ENCODE measurements around the gene MALAT1. TPM values are rescaled to one million over a fixed set of nuclear protein-coding genes. Genes with fewer than 3 reads are reported as not detected.

The MALAT1 gene
- total and polyA plus RNA-seq, 10 of the 15 experiments (the other 5 are each of a cell fraction or from before 2014, with no cell fraction given): 448 to 8,160 (median 2,019) TPM

DNA sequence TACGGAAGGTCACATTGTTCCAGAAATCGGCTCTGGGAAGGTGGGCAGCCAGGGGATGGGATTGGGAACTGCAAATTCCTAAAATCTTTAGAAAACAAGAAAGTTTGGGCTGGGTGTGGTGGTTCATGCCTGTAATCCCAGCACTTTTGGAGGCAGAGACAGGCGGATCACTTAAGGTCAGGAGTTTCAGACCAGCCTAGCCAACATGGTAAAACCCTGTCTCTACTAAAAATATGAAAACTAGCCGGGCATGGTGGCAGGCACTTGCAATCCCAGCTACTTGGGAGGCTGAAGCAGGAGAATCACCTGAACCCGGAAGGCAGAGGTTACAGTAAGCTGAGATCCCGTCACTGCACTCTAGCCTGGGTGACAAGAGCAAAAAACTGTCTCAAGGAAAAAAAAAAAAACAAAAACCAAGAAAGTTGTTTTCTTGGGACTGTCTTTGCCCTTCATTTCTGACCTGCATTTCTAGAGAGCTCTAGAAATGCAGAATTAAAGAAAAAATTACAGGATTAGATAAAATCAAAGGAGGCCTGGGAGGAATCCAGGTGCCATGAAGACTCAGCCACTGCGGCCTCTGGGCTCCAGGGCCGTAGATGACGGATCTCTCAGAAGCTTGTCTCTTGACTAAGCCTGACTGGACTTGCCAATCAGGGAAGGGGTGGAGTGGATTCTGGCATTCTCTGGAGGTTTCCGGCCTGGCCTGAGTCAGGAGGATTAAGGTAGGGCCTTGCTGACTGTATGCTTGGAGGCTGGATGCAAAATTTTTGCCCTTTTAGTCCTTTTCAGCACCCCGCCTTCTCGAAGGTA is 5.3 kb upstream of the MALAT1 start (continued):
- 0 out of 4 replicates have a peak, but pooled peaks of 1 of the 2 experiments have one; percentile 1 for TF ChIP-seq BHLHE40 (IDR thresholded peaks at IDR 0.05; ENCODE audit: borderline replicate concordance in 1 of 2, low read depth in 2 of 2, low read length in 1 of 2)
- TF ChIP-seq TAF1 (IDR thresholded peaks at IDR 0.05; ENCODE audit: borderline replicate concordance, low read depth, low read length): 0 out of 2 replicates have a peak, but pooled peaks have one; percentile 30

DNA sequence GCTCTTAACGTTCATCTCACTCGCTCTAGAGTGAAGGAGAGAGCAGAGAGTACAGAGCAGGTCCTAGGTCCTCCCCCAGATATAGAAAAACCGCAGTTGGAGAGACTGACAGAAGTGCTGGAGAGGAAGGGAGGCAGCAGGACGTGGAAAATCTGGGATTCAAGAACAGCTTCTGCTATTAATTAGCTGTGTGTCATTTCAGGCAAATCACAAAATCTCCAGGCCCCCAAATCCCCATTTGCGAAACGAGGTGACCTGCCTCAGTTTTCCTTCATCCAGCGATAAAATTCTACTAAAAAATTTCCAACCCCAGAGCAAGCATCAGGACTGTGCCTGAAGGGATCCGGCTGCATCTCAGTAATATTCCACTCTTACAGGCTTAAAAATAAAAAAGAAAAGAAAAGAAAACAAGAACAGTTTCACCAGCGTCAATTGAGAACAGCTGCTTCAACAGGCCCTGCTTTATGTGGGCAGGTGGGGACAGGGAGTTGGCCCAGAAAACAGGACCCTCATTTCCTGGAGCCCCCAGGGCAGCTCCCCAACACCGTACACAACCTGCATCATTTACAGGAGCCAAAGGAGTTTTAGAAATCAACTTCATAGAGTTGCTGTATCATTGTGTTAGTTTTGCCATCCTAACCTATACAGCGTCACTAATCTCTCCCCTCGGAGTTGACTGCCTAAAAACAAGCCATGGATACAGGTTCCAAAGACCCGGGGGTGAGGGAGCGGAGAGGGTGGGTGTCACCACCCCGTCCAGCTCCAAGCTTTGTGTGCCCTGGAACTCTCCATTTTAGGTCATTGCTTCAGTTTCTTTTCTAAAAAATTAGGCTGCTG is 2.3 kb upstream of the MALAT1 start:
- Histone ChIP-seq H2AFZ (ENCODE audit: control insufficient read depth, low read depth, low read length) (no peak overlapping the region), H3K36me3 (ENCODE audit: control insufficient read depth in 2 of 2, insufficient read depth in 2 of 2, low read length in 1 of 2) (no peaks in the 10 kb centered on the region; a peak in 1 of 4 replicates), H3K4me1 (ENCODE audit: control insufficient read depth, insufficient read depth, low read length) (peaks cover 46% of the 10 kb centered on the region), H3K4me3 (peak overlapping the region; percentile 60), H3K9me3 (replicated peaks; ENCODE audit: control insufficient read depth, insufficient read depth, low read length) (no peaks in the 10 kb centered on the region), H3K79me2 (ENCODE audit: control insufficient read depth, insufficient read depth, low read length) (peaks cover 89% of the 10 kb centered on the region), H3K4me2 (ENCODE audit: control insufficient read depth, insufficient read depth) (peak overlapping the region; percentile 95), H3K27ac (ENCODE audit: control insufficient read depth, insufficient read depth) (peak overlapping the region; percentile 100), H4K20me1 (ENCODE audit: control insufficient read depth, insufficient read depth) (no peaks in the 10 kb centered on the region; the same call in 1 of the 2 replicates), H3K27me3 (replicated peaks in 1 of 2; ENCODE audit: control insufficient read depth in 2 of 2, insufficient read depth in 2 of 2, low read length in 1 of 2) (no peaks in the 10 kb centered on the region), H3K9ac (ENCODE audit: control insufficient read depth, insufficient read depth, low read length) (peak overlapping the region; percentile 97)
- POLR2A ChIA-PET: interaction anchor here (0.9 to 16.2 kb wide), 13 partner anchors 9 to 113 kb away, joined by 3 to 429 read pairs (median 21); partner anchors contain the start of genes FAM89B and NEAT1
- 26% methylated on average over 15 of the region's 15 CpGs for WGBS (ENCODE audit: insufficient coverage, insufficient replicate concordance, low lambda C conversion rate, missing lambda C conversion rate)
- TSS peak; percentile 90 for BruUV-seq (replicated peaks)
- SMC1A ChIA-PET (ENCODE audit: uncharacterized antibody, unreplicated experiment): interaction anchor here (0.7 to 19.3 kb wide), 12 partner anchors 9 to 115 kb away, joined by 3 to 481 read pairs (median 4); partner anchors contain the start of gene NEAT1
- in situ Hi-C loops (cut with MboI): no loop called here
- DNase-seq (ENCODE audit: low read depth, low spot score): no peak
- FAIRE-seq: no peak
- no peak; the same call in 2 of the 3 replicates for ATAC-seq
- RAD21 ChIA-PET (ENCODE audit: unreplicated experiment): interaction anchor here (0.9 to 14.2 kb wide), 15 partner anchors 8 to 115 kb away, joined by 3 to 282 read pairs (median 9); partner anchors contain the start of gene NEAT1
- intact Hi-C loops (cut with micrococcal nuclease; ENCODE audit: unreplicated experiment): loop anchor here (1.0 to 5.0 kb wide), 4 partner anchors 20 to 114 kb away; partner anchors contain the start of genes NEAT1 and SLC25A45
- CTCF ChIA-PET: interaction anchor here (0.5 to 27.9 kb wide), 6 partner anchors 8 to 116 kb away, joined by 3 to 728 read pairs (median 40); no protein-coding TSS in a partner anchor
- TF ChIP-seq, protein P1, sequence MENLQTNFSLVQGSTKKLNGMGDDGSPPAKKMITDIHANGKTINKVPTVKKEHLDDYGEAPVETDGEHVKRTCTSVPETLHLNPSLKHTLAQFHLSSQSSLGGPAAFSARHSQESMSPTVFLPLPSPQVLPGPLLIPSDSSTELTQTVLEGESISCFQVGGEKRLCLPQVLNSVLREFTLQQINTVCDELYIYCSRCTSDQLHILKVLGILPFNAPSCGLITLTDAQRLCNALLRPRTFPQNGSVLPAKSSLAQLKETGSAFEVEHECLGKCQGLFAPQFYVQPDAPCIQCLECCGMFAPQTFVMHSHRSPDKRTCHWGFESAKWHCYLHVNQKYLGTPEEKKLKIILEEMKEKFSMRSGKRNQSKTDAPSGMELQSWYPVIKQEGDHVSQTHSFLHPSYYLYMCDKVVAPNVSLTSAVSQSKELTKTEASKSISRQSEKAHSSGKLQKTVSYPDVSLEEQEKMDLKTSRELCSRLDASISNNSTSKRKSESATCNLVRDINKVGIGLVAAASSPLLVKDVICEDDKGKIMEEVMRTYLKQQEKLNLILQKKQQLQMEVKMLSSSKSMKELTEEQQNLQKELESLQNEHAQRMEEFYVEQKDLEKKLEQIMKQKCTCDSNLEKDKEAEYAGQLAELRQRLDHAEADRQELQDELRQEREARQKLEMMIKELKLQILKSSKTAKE (IDR thresholded peaks at IDR 0.05; ENCODE audit: low read depth, poor library complexity, severe bottlenecking): peak; percentile 24
- TF ChIP-seq, protein P2, sequence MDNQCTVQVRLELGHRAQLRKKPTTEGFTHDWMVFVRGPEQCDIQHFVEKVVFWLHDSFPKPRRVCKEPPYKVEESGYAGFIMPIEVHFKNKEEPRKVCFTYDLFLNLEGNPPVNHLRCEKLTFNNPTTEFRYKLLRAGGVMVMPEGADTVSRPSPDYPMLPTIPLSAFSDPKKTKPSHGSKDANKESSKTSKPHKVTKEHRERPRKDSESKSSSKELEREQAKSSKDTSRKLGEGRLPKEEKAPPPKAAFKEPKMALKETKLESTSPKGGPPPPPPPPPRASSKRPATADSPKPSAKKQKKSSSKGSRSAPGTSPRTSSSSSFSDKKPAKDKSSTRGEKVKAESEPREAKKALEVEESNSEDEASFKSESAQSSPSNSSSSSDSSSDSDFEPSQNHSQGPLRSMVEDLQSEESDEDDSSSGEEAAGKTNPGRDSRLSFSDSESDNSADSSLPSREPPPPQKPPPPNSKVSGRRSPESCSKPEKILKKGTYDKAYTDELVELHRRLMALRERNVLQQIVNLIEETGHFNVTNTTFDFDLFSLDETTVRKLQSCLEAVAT (IDR thresholded peaks at IDR 0.05): 0 out of 2 replicates have a peak, but pooled peaks have one; percentile 6
- TF ChIP-seq RELA (IDR thresholded peaks at IDR 0.05; ENCODE audit: borderline replicate concordance, partially characterized antibody) (peak; percentile 19), JUND (IDR thresholded peaks at IDR 0.05; ENCODE audit: low read depth, low read length) (no peak), KLF5 (IDR thresholded peaks at IDR 0.05; ENCODE audit: partially characterized antibody) (no peak), NFYA (IDR thresholded peaks at IDR 0.05; ENCODE audit: borderline replicate concordance, low read depth, low read length) (no peak)
- TF ChIP-seq, protein P3, sequence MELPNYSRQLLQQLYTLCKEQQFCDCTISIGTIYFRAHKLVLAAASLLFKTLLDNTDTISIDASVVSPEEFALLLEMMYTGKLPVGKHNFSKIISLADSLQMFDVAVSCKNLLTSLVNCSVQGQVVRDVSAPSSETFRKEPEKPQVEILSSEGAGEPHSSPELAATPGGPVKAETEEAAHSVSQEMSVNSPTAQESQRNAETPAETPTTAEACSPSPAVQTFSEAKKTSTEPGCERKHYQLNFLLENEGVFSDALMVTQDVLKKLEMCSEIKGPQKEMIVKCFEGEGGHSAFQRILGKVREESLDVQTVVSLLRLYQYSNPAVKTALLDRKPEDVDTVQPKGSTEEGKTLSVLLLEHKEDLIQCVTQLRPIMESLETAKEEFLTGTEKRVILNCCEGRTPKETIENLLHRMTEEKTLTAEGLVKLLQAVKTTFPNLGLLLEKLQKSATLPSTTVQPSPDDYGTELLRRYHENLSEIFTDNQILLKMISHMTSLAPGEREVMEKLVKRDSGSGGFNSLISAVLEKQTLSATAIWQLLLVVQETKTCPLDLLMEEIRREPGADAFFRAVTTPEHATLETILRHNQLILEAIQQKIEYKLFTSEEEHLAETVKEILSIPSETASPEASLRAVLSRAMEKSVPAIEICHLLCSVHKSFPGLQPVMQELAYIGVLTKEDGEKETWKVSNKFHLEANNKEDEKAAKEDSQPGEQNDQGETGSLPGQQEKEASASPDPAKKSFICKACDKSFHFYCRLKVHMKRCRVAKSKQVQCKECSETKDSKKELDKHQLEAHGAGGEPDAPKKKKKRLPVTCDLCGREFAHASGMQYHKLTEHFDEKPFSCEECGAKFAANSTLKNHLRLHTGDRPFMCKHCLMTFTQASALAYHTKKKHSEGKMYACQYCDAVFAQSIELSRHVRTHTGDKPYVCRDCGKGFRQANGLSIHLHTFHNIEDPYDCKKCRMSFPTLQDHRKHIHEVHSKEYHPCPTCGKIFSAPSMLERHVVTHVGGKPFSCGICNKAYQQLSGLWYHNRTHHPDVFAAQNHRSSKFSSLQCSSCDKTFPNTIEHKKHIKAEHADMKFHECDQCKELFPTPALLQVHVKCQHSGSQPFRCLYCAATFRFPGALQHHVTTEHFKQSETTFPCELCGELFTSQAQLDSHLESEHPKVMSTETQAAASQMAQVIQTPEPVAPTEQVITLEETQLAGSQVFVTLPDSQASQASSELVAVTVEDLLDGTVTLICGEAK (IDR thresholded peaks at IDR 0.05; ENCODE audit: borderline replicate concordance): peak; percentile 51; the same call in 1 of the 2 replicates

All from GM12878 (cell line).